Measurements from ENCODE around the gene NTN1.

The NTN1 gene

GRCh38 chr17:9195961-9196670, 174.8 kb downstream of the NTN1 start:
- no peak overlapping the region for H3K4me2 ChIP-seq (ENCODE audit: low read length)
- H3K27ac ChIP-seq (ENCODE audit: low read depth, low read length) = no peak overlapping the region

GRCh38 chr17:9199571-9200551, 178.6 kb downstream of the NTN1 start:
- no peak overlapping the region for H3K4me2 ChIP-seq (ENCODE audit: low read length)
- H3K27me3 ChIP-seq (ENCODE audit: control insufficient read depth, low read length) = peaks cover 2% of the 10 kb centered on the region; the same call in 1 of the 2 replicates
- H4K20me1 ChIP-seq (ENCODE audit: control insufficient read depth, insufficient read depth, low read depth, low read length) = no peaks in the 10 kb centered on the region
- no peaks in the 10 kb centered on the region for H3K9me3 ChIP-seq (ENCODE audit: control insufficient read depth, insufficient read depth, low read length)
- TF ChIP-seq, protein P1, sequence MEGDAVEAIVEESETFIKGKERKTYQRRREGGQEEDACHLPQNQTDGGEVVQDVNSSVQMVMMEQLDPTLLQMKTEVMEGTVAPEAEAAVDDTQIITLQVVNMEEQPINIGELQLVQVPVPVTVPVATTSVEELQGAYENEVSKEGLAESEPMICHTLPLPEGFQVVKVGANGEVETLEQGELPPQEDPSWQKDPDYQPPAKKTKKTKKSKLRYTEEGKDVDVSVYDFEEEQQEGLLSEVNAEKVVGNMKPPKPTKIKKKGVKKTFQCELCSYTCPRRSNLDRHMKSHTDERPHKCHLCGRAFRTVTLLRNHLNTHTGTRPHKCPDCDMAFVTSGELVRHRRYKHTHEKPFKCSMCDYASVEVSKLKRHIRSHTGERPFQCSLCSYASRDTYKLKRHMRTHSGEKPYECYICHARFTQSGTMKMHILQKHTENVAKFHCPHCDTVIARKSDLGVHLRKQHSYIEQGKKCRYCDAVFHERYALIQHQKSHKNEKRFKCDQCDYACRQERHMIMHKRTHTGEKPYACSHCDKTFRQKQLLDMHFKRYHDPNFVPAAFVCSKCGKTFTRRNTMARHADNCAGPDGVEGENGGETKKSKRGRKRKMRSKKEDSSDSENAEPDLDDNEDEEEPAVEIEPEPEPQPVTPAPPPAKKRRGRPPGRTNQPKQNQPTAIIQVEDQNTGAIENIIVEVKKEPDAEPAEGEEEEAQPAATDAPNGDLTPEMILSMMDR (IDR thresholded peaks at IDR 0.05; ENCODE audit: low read depth, low read length, poor library complexity, severe bottlenecking) = no peak
- TF ChIP-seq EZH2phosphoT487 (IDR thresholded peaks at IDR 0.05; ENCODE audit: borderline replicate concordance, low read length) = no peak
- H3K4me3 ChIP-seq (ENCODE audit: low read length) = no peak overlapping the region
- H3F3A ChIP-seq (ENCODE audit: control insufficient read depth, insufficient read depth) = no peaks in the 10 kb centered on the region
- H3K27ac ChIP-seq (ENCODE audit: low read depth, low read length) = no peak overlapping the region
- no peaks in the 10 kb centered on the region for H3K9me2 ChIP-seq (replicated peaks; ENCODE audit: control insufficient read depth, low read length)
- peaks cover 7% of the 10 kb centered on the region for H3K4me1 ChIP-seq (ENCODE audit: control insufficient read depth, low read length)
- no peaks in the 10 kb centered on the region for H3K36me3 ChIP-seq (ENCODE audit: control insufficient read depth, low read length)
- no peaks in the 10 kb centered on the region for H3K79me2 ChIP-seq (ENCODE audit: control insufficient read depth, low read length)

More at GRCh38 chr17:9195961-9196670, 174.8 kb downstream of the NTN1 start:
- Histone ChIP-seq H4K20me1 (ENCODE audit: control insufficient read depth, insufficient read depth, low read depth, low read length) (no peaks in the 10 kb centered on the region), H3K4me1 (ENCODE audit: control insufficient read depth, low read length) (no peaks in the 10 kb centered on the region), H3F3A (ENCODE audit: control insufficient read depth, insufficient read depth) (no peaks in the 10 kb centered on the region), H3K9me3 (ENCODE audit: control insufficient read depth, insufficient read depth, low read length) (no peaks in the 10 kb centered on the region), H3K4me3 (ENCODE audit: low read length) (no peak overlapping the region), H3K9me2 (replicated peaks; ENCODE audit: control insufficient read depth, low read length) (no peaks in the 10 kb centered on the region), H3K27me3 (ENCODE audit: control insufficient read depth, low read length) (peaks cover 2% of the 10 kb centered on the region; the same call in 1 of the 2 replicates), H3K36me3 (ENCODE audit: control insufficient read depth, low read length) (no peaks in the 10 kb centered on the region), H3K79me2 (ENCODE audit: control insufficient read depth, low read length) (no peaks in the 10 kb centered on the region)
- no peak for TF ChIP-seq EZH2phosphoT487 (IDR thresholded peaks at IDR 0.05; ENCODE audit: borderline replicate concordance, low read length)
- TF ChIP-seq, protein P1 (IDR thresholded peaks at IDR 0.05; ENCODE audit: low read depth, low read length, poor library complexity, severe bottlenecking) = no peak

- no peaks in the 10 kb centered on the region for H3K36me3 ChIP-seq (ENCODE audit: control insufficient read depth, low read length)
- no peak overlapping the region for H3K4me2 ChIP-seq (ENCODE audit: low read length)
- no peak overlapping the region for H3K27ac ChIP-seq (ENCODE audit: low read depth, low read length)
- H3K27me3 ChIP-seq (ENCODE audit: control insufficient read depth, low read length) = peaks cover 2% of the 10 kb centered on the region; the same call in 1 of the 2 replicates
- H3K9me3 ChIP-seq (ENCODE audit: control insufficient read depth, insufficient read depth, low read length) = no peaks in the 10 kb centered on the region
- H3F3A ChIP-seq (ENCODE audit: control insufficient read depth, insufficient read depth) = no peaks in the 10 kb centered on the region
- H3K79me2 ChIP-seq (ENCODE audit: control insufficient read depth, low read length) = no peaks in the 10 kb centered on the region
- no peaks in the 10 kb centered on the region for H4K20me1 ChIP-seq (ENCODE audit: control insufficient read depth, insufficient read depth, low read depth, low read length)
- H3K4me3 ChIP-seq (ENCODE audit: low read length) = no peak overlapping the region
- TF ChIP-seq, protein P1 (IDR thresholded peaks at IDR 0.05; ENCODE audit: low read depth, low read length, poor library complexity, severe bottlenecking) = no peak
- no peak for TF ChIP-seq EZH2phosphoT487 (IDR thresholded peaks at IDR 0.05; ENCODE audit: borderline replicate concordance, low read length)
- peaks cover 12% of the 10 kb centered on the region for H3K4me1 ChIP-seq (ENCODE audit: control insufficient read depth, low read length)
- H3K9me2 ChIP-seq (replicated peaks; ENCODE audit: control insufficient read depth, low read length) = no peaks in the 10 kb centered on the region
These were observed 179.5 kb downstream of the NTN1 start for GRCh38 chr17:9200699-9201359.

Data from DOHH2 (cell line).